ENCODE results near the gene ARHGEF11. TPM values are rescaled to one million over a fixed set of nuclear protein-coding genes. Genes with fewer than 3 reads are reported as not detected.

ARHGEF11 gene
- total and polyA plus RNA-seq, 7 experiments from 2014 or later = 25.8 to 54.9 (median 32.1) TPM

GRCh38 chr1:156897078-156897825 is 148.3 kb downstream of the ARHGEF11 start:
- Mint-ChIP-seq H3K9me3 (no peaks in the 10 kb centered on the region), H3K27ac (peak overlapping the region in 2 of 9 donors; percentile 4 to 52), H3K4me3 (peak overlapping the region in 2 of 10 donors; percentile 17 to 80), H3K36me3 (no peaks in the 10 kb centered on the region), H3K4me1 (peaks cover 11 to 27% (median 15%) of the 10 kb centered on the region in 7 donors), H3K27me3 (peaks cover 17 to 45% (median 21%) of the 10 kb centered on the region in 5 donors)
- H3K27me3 ChIP-seq (ENCODE audit: control insufficient read depth in 2 of 2, insufficient read depth in 2 of 2, low read length in 2 of 2) = peaks cover 8 to 11% of the 10 kb centered on the region in 2 donors
- peaks cover 0 to 8% of the 10 kb centered on the region in 2 donors for H3K4me1 ChIP-seq (ENCODE audit: control insufficient read depth in 2 of 2, insufficient read depth in 2 of 2, low read length in 2 of 2)
- intact Hi-C loops (cut with micrococcal nuclease) = no loop called here
- no peaks in the 10 kb centered on the region for H3K9me3 ChIP-seq (ENCODE audit: control insufficient read depth in 2 of 3, low read length in 3 of 3)
- no peaks in the 10 kb centered on the region for H3K36me3 ChIP-seq (ENCODE audit: control insufficient read depth in 2 of 3, insufficient read depth in 3 of 3, low read length in 3 of 3)
- CTCF ChIA-PET = interaction anchor here (0.6 kb wide), 2 partner anchors 13 to 96 kb away, joined by 3 read pairs; no protein-coding TSS in a partner anchor
- no peak overlapping the region for H3K4me3 ChIP-seq (ENCODE audit: low read length)
- no peak for DNase-seq
- no peak for ATAC-seq
- no peak overlapping the region for H3K27ac ChIP-seq (ENCODE audit: low read depth, low read length)
- POLR2A ChIA-PET = no interaction called here

GRCh38 chr1:156896490-156897033 is 149.0 kb downstream of the ARHGEF11 start:
- no peak for ATAC-seq

GRCh38 chr1:156895927-156896326 is 149.6 kb downstream of the ARHGEF11 start:
- DNase-seq = no peak
- POLR2A ChIA-PET = no interaction called here
- intact Hi-C loops (cut with micrococcal nuclease) = no loop called here
- H3K9me3 ChIP-seq (ENCODE audit: control insufficient read depth in 2 of 3, low read length in 3 of 3) = no peaks in the 10 kb centered on the region
- ATAC-seq = no peak
- H3K27ac ChIP-seq (ENCODE audit: low read depth, low read length) = no peak overlapping the region
- CTCF ChIA-PET = interaction anchor here (0.6 kb wide), 1 partner anchor 265 kb away, joined by 5 read pairs; no protein-coding TSS in a partner anchor
- Mint-ChIP-seq H3K27ac (peak overlapping the region in 1 of 9 donors; percentile 5), H3K27me3 (peaks cover 22 to 53% (median 28%) of the 10 kb centered on the region in 5 donors), H3K4me1 (peaks cover 15 to 35% (median 21%) of the 10 kb centered on the region in 7 donors), H3K9me3 (no peaks in the 10 kb centered on the region), H3K4me3 (no peak overlapping the region), H3K36me3 (no peaks in the 10 kb centered on the region)
- H3K4me3 ChIP-seq (ENCODE audit: low read length) = no peak overlapping the region
- H3K27me3 ChIP-seq (ENCODE audit: control insufficient read depth in 2 of 2, insufficient read depth in 2 of 2, low read length in 2 of 2) = peaks cover 8 to 11% of the 10 kb centered on the region in 2 donors
- H3K4me1 ChIP-seq (ENCODE audit: control insufficient read depth in 2 of 2, insufficient read depth in 2 of 2, low read length in 2 of 2) = peaks cover 0 to 8% of the 10 kb centered on the region in 2 donors
- H3K36me3 ChIP-seq (ENCODE audit: control insufficient read depth in 2 of 3, insufficient read depth in 3 of 3, low read length in 3 of 3) = no peaks in the 10 kb centered on the region

More at GRCh38 chr1:156896490-156897033, 149.0 kb downstream of the ARHGEF11 start:
- Mint-ChIP-seq H3K9me3 (no peaks in the 10 kb centered on the region), H3K4me1 (peaks cover 15 to 33% (median 19%) of the 10 kb centered on the region in 7 donors), H3K27ac (no peak overlapping the region), H3K4me3 (no peak overlapping the region), H3K27me3 (peaks cover 21 to 49% (median 27%) of the 10 kb centered on the region in 5 donors), H3K36me3 (no peaks in the 10 kb centered on the region)
- no peak overlapping the region for H3K27ac ChIP-seq (ENCODE audit: low read depth, low read length)
- intact Hi-C loops (cut with micrococcal nuclease) = no loop called here
- H3K4me3 ChIP-seq (ENCODE audit: low read length) = no peak overlapping the region
- no peak for DNase-seq
- H3K27me3 ChIP-seq (ENCODE audit: control insufficient read depth in 2 of 2, insufficient read depth in 2 of 2, low read length in 2 of 2) = peaks cover 8 to 11% of the 10 kb centered on the region in 2 donors
- ChIA-PET CTCF (no interaction called here), POLR2A (no interaction called here)
- H3K9me3 ChIP-seq (ENCODE audit: control insufficient read depth in 2 of 3, low read length in 3 of 3) = no peaks in the 10 kb centered on the region
- peaks cover 0 to 8% of the 10 kb centered on the region in 2 donors for H3K4me1 ChIP-seq (ENCODE audit: control insufficient read depth in 2 of 2, insufficient read depth in 2 of 2, low read length in 2 of 2)
- H3K36me3 ChIP-seq (ENCODE audit: control insufficient read depth in 2 of 3, insufficient read depth in 3 of 3, low read length in 3 of 3) = no peaks in the 10 kb centered on the region

GRCh38 chr1:156895455-156895812 is 150.1 kb downstream of the ARHGEF11 start:
- H3K4me1 Mint-ChIP-seq = peaks cover 15 to 37% (median 21%) of the 10 kb centered on the region in 7 donors
- H3K4me1 ChIP-seq (ENCODE audit: control insufficient read depth in 2 of 2, insufficient read depth in 2 of 2, low read length in 2 of 2) = peaks cover 0 to 8% of the 10 kb centered on the region in 2 donors
- H3K36me3 ChIP-seq (ENCODE audit: control insufficient read depth in 2 of 3, insufficient read depth in 3 of 3, low read length in 3 of 3) = no peaks in the 10 kb centered on the region
- no peaks in the 10 kb centered on the region for H3K9me3 Mint-ChIP-seq
- H3K27me3 Mint-ChIP-seq = peaks cover 22 to 56% (median 30%) of the 10 kb centered on the region in 5 donors
- no peak for DNase-seq
- H3K4me3 Mint-ChIP-seq = peak overlapping the region in 1 of 10 donors; percentile 5
- H3K9me3 ChIP-seq (ENCODE audit: control insufficient read depth in 2 of 3, low read length in 3 of 3) = no peaks in the 10 kb centered on the region
- no peak overlapping the region for H3K4me3 ChIP-seq (ENCODE audit: low read length)
- H3K36me3 Mint-ChIP-seq = no peaks in the 10 kb centered on the region
- CTCF ChIA-PET = interaction anchor here (0.6 kb wide), 1 partner anchor 265 kb away, joined by 5 read pairs; no protein-coding TSS in a partner anchor
- ATAC-seq = no peak
- intact Hi-C loops (cut with micrococcal nuclease) = no loop called here
- no peak overlapping the region for H3K27ac ChIP-seq (ENCODE audit: low read depth, low read length)
- peak overlapping the region in 1 of 9 donors; percentile 5 for H3K27ac Mint-ChIP-seq
- POLR2A ChIA-PET = no interaction called here
- H3K27me3 ChIP-seq (ENCODE audit: control insufficient read depth in 2 of 2, insufficient read depth in 2 of 2, low read length in 2 of 2) = peaks cover 8 to 11% of the 10 kb centered on the region in 2 donors

GRCh38 chr1:156894711-156895454 is 150.7 kb downstream of the ARHGEF11 start:
- Histone ChIP-seq H3K4me3 (ENCODE audit: low read length) (no peak overlapping the region), H3K9me3 (ENCODE audit: control insufficient read depth in 2 of 3, low read length in 3 of 3) (no peaks in the 10 kb centered on the region), H3K4me1 (ENCODE audit: control insufficient read depth in 2 of 2, insufficient read depth in 2 of 2, low read length in 2 of 2) (peaks cover 0 to 8% of the 10 kb centered on the region in 2 donors), H3K36me3 (ENCODE audit: control insufficient read depth in 2 of 3, insufficient read depth in 3 of 3, low read length in 3 of 3) (no peaks in the 10 kb centered on the region), H3K27me3 (ENCODE audit: control insufficient read depth in 2 of 2, insufficient read depth in 2 of 2, low read length in 2 of 2) (peaks cover 8 to 11% of the 10 kb centered on the region in 2 donors), H3K27ac (ENCODE audit: low read depth, low read length) (no peak overlapping the region)
- peaks cover 18 to 41% (median 25%) of the 10 kb centered on the region in 7 donors for H3K4me1 Mint-ChIP-seq
- no peaks in the 10 kb centered on the region for H3K36me3 Mint-ChIP-seq
- intact Hi-C loops (cut with micrococcal nuclease) = no loop called here
- H3K27ac Mint-ChIP-seq = no peak overlapping the region
- H3K9me3 Mint-ChIP-seq = no peaks in the 10 kb centered on the region
- DNase-seq = no peak
- ATAC-seq = no peak
- CTCF ChIA-PET = interaction anchor here (0.6 kb wide), 1 partner anchor 264 kb away, joined by 5 read pairs; no protein-coding TSS in a partner anchor
- POLR2A ChIA-PET = interaction anchor here (0.6 kb wide), 1 partner anchor 592 kb away, joined by 4 read pairs; no protein-coding TSS in a partner anchor
- peaks cover 27 to 58% (median 35%) of the 10 kb centered on the region in 5 donors for H3K27me3 Mint-ChIP-seq
- peak overlapping the region in 1 of 10 donors; percentile 30 for H3K4me3 Mint-ChIP-seq

GRCh38 chr1:156894001-156894400 is 151.5 kb downstream of the ARHGEF11 start:
- H3K9me3 Mint-ChIP-seq = no peaks in the 10 kb centered on the region
- POLR2A ChIA-PET = no interaction called here
- CTCF ChIA-PET = no interaction called here

More at GRCh38 chr1:156894001-156894400, 151.5 kb downstream of the ARHGEF11 start:
- H3K4me3 Mint-ChIP-seq = peak overlapping the region in 8 of 10 donors; percentile 27 to 73 (median 52)
- no peaks in the 10 kb centered on the region for H3K9me3 ChIP-seq (ENCODE audit: control insufficient read depth in 2 of 3, low read length in 3 of 3)
- H3K27ac ChIP-seq (ENCODE audit: low read depth, low read length) = no peak overlapping the region
- peaks cover 0 to 8% of the 10 kb centered on the region in 2 donors for H3K4me1 ChIP-seq (ENCODE audit: control insufficient read depth in 2 of 2, insufficient read depth in 2 of 2, low read length in 2 of 2)
- H3K4me1 Mint-ChIP-seq = peaks cover 18 to 41% (median 25%) of the 10 kb centered on the region in 7 donors
- no peaks in the 10 kb centered on the region for H3K36me3 ChIP-seq (ENCODE audit: control insufficient read depth in 2 of 3, insufficient read depth in 3 of 3, low read length in 3 of 3)
- ATAC-seq (no peak), DNase-seq (no peak)
- peak overlapping the region in 1 of 9 donors; percentile 25 for H3K27ac Mint-ChIP-seq
- H3K4me3 ChIP-seq (ENCODE audit: low read length) = no peak overlapping the region
- H3K27me3 Mint-ChIP-seq = peaks cover 28 to 58% (median 38%) of the 10 kb centered on the region in 5 donors
- peaks cover 8 to 11% of the 10 kb centered on the region in 2 donors for H3K27me3 ChIP-seq (ENCODE audit: control insufficient read depth in 2 of 2, insufficient read depth in 2 of 2, low read length in 2 of 2)
- intact Hi-C loops (cut with micrococcal nuclease) = no loop called here
- no peaks in the 10 kb centered on the region for H3K36me3 Mint-ChIP-seq
